IMR-90 (cell line): Measurements from ENCODE around the gene BCS1L.

ENCODE experiments used
- BHLHE40 ChIP-seq: fragments of 150-350 bp; IDR thresholded peaks from 2 replicates; pipeline ENCODE4 v1.6.1; 2016; ENCODE audit warnings: mild to moderate bottlenecking, low read depth, low read length
- CEBPB ChIP-seq: IDR thresholded peaks from 2 replicates; pipeline ENCODE4 v1.6.1; 2012; ENCODE audit warnings: low read depth, low read length, improper control_type of control experiment
- CTCF ChIP-seq: conservative IDR thresholded peaks from 2 replicates; pipeline ENCODE4 v1.5.1; 2012; ENCODE audit warnings: mild to moderate bottlenecking, low read depth, low read length, improper control_type of control experiment
- FOS ChIP-seq: fragments of 150-350 bp; IDR thresholded peaks from 2 replicates; pipeline ENCODE4 v1.6.1; 2016; ENCODE audit warnings: low read depth, low read length
- MAZ ChIP-seq: IDR thresholded peaks from 2 replicates; pipeline ENCODE4 v1.6.1; 2012; ENCODE audit warnings: low read depth, mild to moderate bottlenecking, low read length, improper control_type of control experiment, moderate library complexity, borderline replicate concordance
- MXI1 ChIP-seq: IDR thresholded peaks from 2 replicates; pipeline ENCODE4 v1.6.1; 2012; ENCODE audit warnings: low read depth, mild to moderate bottlenecking, low read length, moderate library complexity, borderline replicate concordance
- POLR2A ChIP-seq: IDR thresholded peaks from 2 replicates; pipeline ENCODE4 v1.6.1; 2012; ENCODE audit warnings: mild to moderate bottlenecking, low read depth, low read length
- RAD21 ChIP-seq: IDR thresholded peaks from 2 replicates; pipeline ENCODE4 v1.6.1; 2012; ENCODE audit warnings: low read length, improper control_type of control experiment
- RFX5 ChIP-seq: IDR thresholded peaks from 2 replicates; pipeline ENCODE4 v1.8.0; 2012; ENCODE audit warnings: low read depth, mild to moderate bottlenecking, low read length, moderate library complexity
- SMC3 ChIP-seq: fragments of 150-350 bp; IDR thresholded peaks from 2 replicates; pipeline ENCODE4 v1.6.1; 2016; ENCODE audit warnings: low read depth, mild to moderate bottlenecking, antibody characterized with exemption, low read length, moderate library complexity
- USF2 ChIP-seq: fragments of 150-350 bp; IDR thresholded peaks from 2 replicates; pipeline ENCODE4 v1.6.1; 2017; ENCODE audit warnings: mild to moderate bottlenecking, antibody characterized with exemption, low read length, low read depth

- no peak for TF ChIP-seq CTCF
- no peak for TF ChIP-seq POLR2A
- no peak for TF ChIP-seq RFX5
- no peak for TF ChIP-seq FOS
- no peak for TF ChIP-seq SMC3
- no peak for TF ChIP-seq CEBPB
- TF ChIP-seq RAD21 = no peak
- no peak for TF ChIP-seq USF2
- no peak for TF ChIP-seq MXI1
- no peak for TF ChIP-seq BHLHE40
- no peak for TF ChIP-seq MAZ
Measured at GRCh38 chr2:218645126-218645525, 14.4 kb upstream of the BCS1L start.
